Measurements from ENCODE around the gene IZUMO4. TPM values are rescaled to one million over a fixed set of nuclear protein-coding genes. Genes with fewer than 3 reads are reported as not detected.
"Not testable (repeated sequence)": the region's sequence is repeated elsewhere in the genome, so short reads cannot be mapped to it uniquely, and the experiment has no call there.

Gene IZUMO4
- total RNA-seq, 1 experiment from 2014 or later: 1.5 TPM

DNA sequence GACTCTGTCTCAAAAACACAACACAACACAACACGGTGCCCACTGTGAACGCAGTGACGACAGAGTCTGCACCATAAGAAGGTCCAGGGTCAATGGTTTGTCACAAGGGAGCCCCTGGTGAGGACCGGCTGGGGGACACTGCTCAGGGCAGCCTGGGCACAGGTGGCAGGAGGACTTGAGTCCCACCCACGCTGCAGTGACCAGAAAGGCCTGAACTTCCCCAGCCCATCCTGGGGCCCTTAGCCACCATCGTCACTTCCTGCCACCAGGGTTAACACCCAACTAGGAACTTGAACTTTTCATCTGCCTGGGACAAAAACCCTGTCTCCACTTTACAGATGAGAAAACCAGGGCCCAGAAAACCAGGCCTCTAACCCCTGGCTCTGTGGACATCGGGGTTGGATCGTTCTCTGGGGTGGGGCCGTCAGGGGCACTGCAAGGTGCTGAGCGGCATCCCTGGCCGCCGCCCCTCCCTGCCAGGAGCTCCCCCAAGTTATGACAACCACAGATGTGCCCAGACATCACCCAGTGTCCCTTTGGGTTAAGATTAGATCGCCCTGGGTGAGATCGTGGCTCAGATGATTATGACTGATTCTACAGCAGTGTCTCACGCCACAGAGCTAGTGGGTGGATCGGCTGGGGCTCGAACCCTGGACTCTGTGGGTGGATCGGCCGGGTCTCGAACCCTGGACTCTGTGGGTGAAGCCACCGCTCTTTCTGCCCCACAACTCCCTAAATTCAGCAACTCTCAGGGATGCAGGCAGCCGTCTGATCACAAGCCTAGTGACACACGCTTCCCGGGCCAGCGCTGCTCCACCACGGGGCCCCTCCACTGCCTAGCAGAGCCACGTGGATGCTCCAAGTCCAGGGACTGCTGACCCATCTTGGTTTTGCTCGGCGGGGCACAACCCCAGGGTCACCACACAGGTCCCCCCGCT is 14.6 kb upstream of the IZUMO4 start:
- no peak overlapping the region for H3K27ac ChIP-seq
- POLR2A ChIA-PET (ENCODE audit: unreplicated experiment): no interaction called here

GRCh38 chr19:2083174-2083854 is 13.4 kb upstream of the IZUMO4 start:
- Histone ChIP-seq H3K4me1 (replicated peaks; ENCODE audit: insufficient read depth) (peaks cover 11% of the 10 kb centered on the region), H3F3A (ENCODE audit: insufficient read depth, low read depth) (peaks cover 9% of the 10 kb centered on the region; the same call in 1 of the 2 replicates), H3K9me2 (ENCODE audit: insufficient read depth) (no peaks in the 10 kb centered on the region), H4K20me1 (ENCODE audit: insufficient read depth) (no peaks in the 10 kb centered on the region), H3K4me2 (no peak overlapping the region), H3K9me3 (ENCODE audit: insufficient read depth, low read depth) (no peaks in the 10 kb centered on the region), H3K27ac (no peak overlapping the region), H3K27me3 (ENCODE audit: insufficient read depth, low read depth) (no peaks in the 10 kb centered on the region), H3K36me3 (ENCODE audit: low read depth) (no peaks in the 10 kb centered on the region), H3K79me2 (ENCODE audit: low read depth) (no peaks in the 10 kb centered on the region), H3K4me3 (no peak overlapping the region), H2AFZ (no peak overlapping the region)
- no TSS peak for BruUV-seq (replicated peaks)
- TF ChIP-seq, protein P1, sequence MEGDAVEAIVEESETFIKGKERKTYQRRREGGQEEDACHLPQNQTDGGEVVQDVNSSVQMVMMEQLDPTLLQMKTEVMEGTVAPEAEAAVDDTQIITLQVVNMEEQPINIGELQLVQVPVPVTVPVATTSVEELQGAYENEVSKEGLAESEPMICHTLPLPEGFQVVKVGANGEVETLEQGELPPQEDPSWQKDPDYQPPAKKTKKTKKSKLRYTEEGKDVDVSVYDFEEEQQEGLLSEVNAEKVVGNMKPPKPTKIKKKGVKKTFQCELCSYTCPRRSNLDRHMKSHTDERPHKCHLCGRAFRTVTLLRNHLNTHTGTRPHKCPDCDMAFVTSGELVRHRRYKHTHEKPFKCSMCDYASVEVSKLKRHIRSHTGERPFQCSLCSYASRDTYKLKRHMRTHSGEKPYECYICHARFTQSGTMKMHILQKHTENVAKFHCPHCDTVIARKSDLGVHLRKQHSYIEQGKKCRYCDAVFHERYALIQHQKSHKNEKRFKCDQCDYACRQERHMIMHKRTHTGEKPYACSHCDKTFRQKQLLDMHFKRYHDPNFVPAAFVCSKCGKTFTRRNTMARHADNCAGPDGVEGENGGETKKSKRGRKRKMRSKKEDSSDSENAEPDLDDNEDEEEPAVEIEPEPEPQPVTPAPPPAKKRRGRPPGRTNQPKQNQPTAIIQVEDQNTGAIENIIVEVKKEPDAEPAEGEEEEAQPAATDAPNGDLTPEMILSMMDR (conservative IDR thresholded peaks at IDR 0.05): no peak
- TF ChIP-seq EZH2 (IDR thresholded peaks at IDR 0.05; ENCODE audit: low read depth): no peak
- ChIA-PET CTCF (no interaction called here), POLR2A (ENCODE audit: unreplicated experiment) (no interaction called here)
- intact Hi-C loops (cut with micrococcal nuclease; ENCODE audit: unreplicated experiment): no loop called here
- DNase-seq: no peak

More for the DNA sequence above, 14.6 kb upstream of the IZUMO4 start:
- peaks cover 5% of the 10 kb centered on the region; the same call in 1 of the 2 replicates for H3K4me1 ChIP-seq (replicated peaks; ENCODE audit: insufficient read depth)
- no peak overlapping the region for H3K4me2 ChIP-seq
- H3K9me2 ChIP-seq (ENCODE audit: insufficient read depth): no peaks in the 10 kb centered on the region
- intact Hi-C loops (cut with micrococcal nuclease; ENCODE audit: unreplicated experiment): no loop called here
- no TSS peak for BruUV-seq (replicated peaks)
- H3K36me3 ChIP-seq (ENCODE audit: low read depth): no peaks in the 10 kb centered on the region
- no peak for TF ChIP-seq EZH2 (IDR thresholded peaks at IDR 0.05; ENCODE audit: low read depth)
- TF ChIP-seq, protein P1 (conservative IDR thresholded peaks at IDR 0.05): no peak
- H2AFZ ChIP-seq: no peak overlapping the region
- no peak overlapping the region for H3K4me3 ChIP-seq
- H3K27me3 ChIP-seq (ENCODE audit: insufficient read depth, low read depth): no peaks in the 10 kb centered on the region
- H3K79me2 ChIP-seq (ENCODE audit: low read depth): no peaks in the 10 kb centered on the region
- no peak for DNase-seq
- H4K20me1 ChIP-seq (ENCODE audit: insufficient read depth): no peaks in the 10 kb centered on the region
- CTCF ChIA-PET: no interaction called here
- peaks cover 7% of the 10 kb centered on the region; the same call in 1 of the 2 replicates for H3F3A ChIP-seq (ENCODE audit: insufficient read depth, low read depth)
- no peaks in the 10 kb centered on the region for H3K9me3 ChIP-seq (ENCODE audit: insufficient read depth, low read depth)

DNA sequence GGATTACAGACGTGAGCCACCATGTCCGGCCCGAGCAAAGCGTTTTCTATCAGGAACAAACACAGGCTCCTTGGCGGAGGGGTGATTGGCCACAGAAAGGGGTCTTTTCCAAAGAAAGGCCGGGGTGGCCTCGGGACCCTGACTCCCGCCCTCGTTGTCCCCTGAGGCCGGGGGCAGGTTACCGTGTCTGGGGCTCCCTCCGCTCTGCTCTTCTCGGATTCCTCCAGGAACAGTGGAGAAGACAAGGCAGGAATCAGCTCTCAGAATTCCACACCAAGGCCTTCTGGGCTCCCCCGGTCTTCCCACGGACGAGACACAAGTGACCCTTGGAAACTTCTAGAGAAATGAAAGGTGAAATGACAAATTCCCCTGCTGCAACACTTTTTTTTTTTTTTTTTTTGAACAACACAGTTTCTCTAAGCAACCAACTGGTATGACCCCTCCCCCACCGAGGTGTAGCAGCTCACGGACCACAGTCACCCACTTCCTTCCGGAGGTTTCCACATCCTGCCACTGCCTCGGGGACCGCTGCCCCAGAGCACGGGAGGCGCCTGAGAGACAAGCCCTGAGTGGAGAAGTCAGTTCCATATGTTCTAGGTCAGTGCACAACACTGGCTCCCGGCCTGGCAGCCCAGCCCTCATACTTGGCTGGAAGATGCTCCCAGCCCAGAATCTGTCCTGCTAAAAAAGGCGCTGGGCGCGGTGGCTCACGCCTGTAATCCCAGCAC is 11.6 kb upstream of the IZUMO4 start:
- Histone ChIP-seq H3K4me2 (no peak overlapping the region), H3K9me3 (ENCODE audit: insufficient read depth, low read depth) (no peaks in the 10 kb centered on the region), H3K36me3 (ENCODE audit: low read depth) (no peaks in the 10 kb centered on the region), H4K20me1 (ENCODE audit: insufficient read depth) (no peaks in the 10 kb centered on the region), H3K27me3 (ENCODE audit: insufficient read depth, low read depth) (no peaks in the 10 kb centered on the region), H3K27ac (no peak overlapping the region), H2AFZ (no peak overlapping the region), H3K79me2 (ENCODE audit: low read depth) (no peaks in the 10 kb centered on the region; the same call in 1 of the 2 replicates), H3K4me1 (replicated peaks; ENCODE audit: insufficient read depth) (peaks cover 26% of the 10 kb centered on the region), H3K4me3 (no peak overlapping the region), H3K9me2 (ENCODE audit: insufficient read depth) (no peaks in the 10 kb centered on the region), H3F3A (ENCODE audit: insufficient read depth, low read depth) (peaks cover 13% of the 10 kb centered on the region; the same call in 1 of the 2 replicates)
- CTCF ChIA-PET: no interaction called here
- no peak for DNase-seq
- intact Hi-C loops (cut with micrococcal nuclease; ENCODE audit: unreplicated experiment): no loop called here
- no TSS peak for BruUV-seq (replicated peaks)
- TF ChIP-seq, protein P1 (conservative IDR thresholded peaks at IDR 0.05): no peak
- no peak for TF ChIP-seq EZH2 (IDR thresholded peaks at IDR 0.05; ENCODE audit: low read depth)
- POLR2A ChIA-PET (ENCODE audit: unreplicated experiment): no interaction called here

DNA sequence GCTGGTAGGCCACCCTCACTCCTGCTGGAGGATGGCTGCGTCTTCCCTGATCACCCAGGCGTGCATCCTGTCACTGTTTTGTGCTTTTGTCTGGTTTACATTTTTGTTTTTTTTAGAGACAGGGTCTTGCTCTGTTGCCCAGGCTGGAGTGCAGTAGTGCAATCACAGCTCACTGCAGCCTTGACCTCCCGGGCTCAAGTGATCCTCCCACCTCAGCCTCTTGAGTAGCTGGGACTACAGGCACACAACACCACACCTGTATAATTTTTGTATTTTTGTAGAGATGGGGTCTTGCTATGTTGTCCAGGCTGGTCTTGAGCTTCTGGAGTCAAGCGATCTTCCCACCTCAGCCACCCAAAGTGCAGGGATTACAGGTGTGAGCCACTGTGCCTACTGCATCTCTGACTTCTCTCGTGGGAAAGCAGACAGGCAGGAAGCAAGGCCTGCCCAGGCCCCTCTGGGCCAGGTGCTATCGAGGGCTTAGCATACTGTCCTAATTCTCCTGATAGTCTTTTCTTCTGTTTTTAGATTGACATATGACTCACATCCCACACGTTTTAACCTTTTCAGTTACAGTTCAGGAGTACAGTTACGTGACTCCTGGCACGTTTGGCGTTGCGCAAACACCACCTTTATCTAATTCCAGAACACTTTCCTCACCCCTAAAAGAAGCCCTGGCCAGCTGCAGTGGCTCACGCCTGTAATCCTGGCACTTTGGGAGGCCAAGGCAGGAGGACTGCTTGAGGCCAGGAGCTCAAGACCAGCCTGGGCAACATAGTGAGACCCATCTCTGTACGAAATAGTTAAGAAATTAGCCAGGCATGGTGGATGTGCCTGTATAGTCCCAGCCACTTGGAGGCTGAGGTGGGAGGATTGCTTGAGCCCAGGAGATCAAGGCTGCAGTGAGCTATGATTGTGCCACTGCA is 9.8 kb upstream of the IZUMO4 start:
- H3K79me2 ChIP-seq (ENCODE audit: low read depth); H3K4me3 ChIP-seq; H3K9me2 ChIP-seq (ENCODE audit: insufficient read depth); H3K27me3 ChIP-seq (ENCODE audit: insufficient read depth, low read depth); H3K4me2 ChIP-seq; H3K36me3 ChIP-seq (ENCODE audit: low read depth); CTCF ChIA-PET; intact Hi-C loops (cut with micrococcal nuclease; ENCODE audit: unreplicated experiment); H4K20me1 ChIP-seq (ENCODE audit: insufficient read depth); H2AFZ ChIP-seq; POLR2A ChIA-PET (ENCODE audit: unreplicated experiment); BruUV-seq (replicated peaks); H3K9me3 ChIP-seq (ENCODE audit: insufficient read depth, low read depth): not testable (repeated sequence)
- Histone ChIP-seq H3K27ac (peak overlapping the region; percentile 47; the same call in 1 of the 2 replicates), H3K4me1 (replicated peaks; ENCODE audit: insufficient read depth) (peaks cover 36% of the 10 kb centered on the region), H3F3A (ENCODE audit: insufficient read depth, low read depth) (peaks cover 13% of the 10 kb centered on the region; the same call in 1 of the 2 replicates)
- peak; percentile 30 to 73 for DNase-seq

Data from PC-9 (cell line).